ENCODE results near the gene ZNF277.

The ZNF277 gene

GRCh38 chr7:112174192-112174591 is 32.3 kb upstream of the ZNF277 start:
- no peaks in the 10 kb centered on the region for H3K36me3 ChIP-seq (ENCODE audit: control insufficient read depth in 4 of 4, insufficient read depth in 4 of 4, low read length in 3 of 4)
- H3K4me3 ChIP-seq (ENCODE audit: control insufficient read depth in 1 of 7, extremely low read depth in 1 of 7, insufficient read depth in 4 of 7, low read depth in 2 of 7, low read length in 6 of 7): no peak overlapping the region
- H3K9me3 ChIP-seq (ENCODE audit: control extremely low read depth in 1 of 5, control insufficient read depth in 4 of 5, insufficient read depth in 2 of 5, low read depth in 1 of 5, low read length in 4 of 5): no peaks in the 10 kb centered on the region
- H3K27ac ChIP-seq (ENCODE audit: insufficient read depth in 1 of 2, low read depth in 1 of 2, low read length in 2 of 2, poor library complexity in 1 of 2, severe bottlenecking in 2 of 2): no peak overlapping the region
- H3K4me1 ChIP-seq (ENCODE audit: control extremely low read depth in 1 of 4, control insufficient read depth in 4 of 4, insufficient read depth in 4 of 4, low read length in 3 of 4): no peaks in the 10 kb centered on the region
- DNase-seq: no peak
- no peaks in the 10 kb centered on the region for H3K27me3 ChIP-seq (replicated peaks in 2 of 5; ENCODE audit: control insufficient read depth in 4 of 5, insufficient read depth in 5 of 5, low read length in 4 of 5)
- 88% methylated on average over 2 of the region's 3 CpGs for WGBS (ENCODE audit: insufficient coverage)
- CTCF ChIA-PET: interaction anchor here (1.1 to 2.1 kb wide), 2 partner anchors 14 to 22 kb away, joined by 3 to 6 read pairs; no protein-coding TSS in a partner anchor
- POLR2A ChIA-PET: no interaction called here

DNA sequence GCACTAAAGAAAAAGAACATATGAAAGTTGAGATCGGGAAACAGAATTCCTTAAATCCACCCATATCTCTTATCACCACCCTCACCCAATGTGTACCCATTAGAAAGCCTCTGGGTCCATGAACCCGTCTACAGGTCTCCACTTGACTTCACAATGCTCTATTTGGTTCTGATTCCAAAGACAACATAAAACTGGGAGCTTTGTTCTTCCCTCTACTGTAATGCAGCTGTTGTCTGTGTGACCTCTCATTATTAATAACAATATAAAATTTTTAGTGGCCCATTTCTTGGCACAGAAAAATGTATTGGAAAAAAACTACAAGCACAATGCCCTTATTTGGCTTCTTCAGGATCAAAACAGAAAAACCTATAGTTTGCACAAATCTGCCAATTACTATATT is 30.3 kb upstream of the ZNF277 start:
- H3K36me3 ChIP-seq (ENCODE audit: control insufficient read depth in 4 of 4, insufficient read depth in 4 of 4, low read length in 3 of 4): no peaks in the 10 kb centered on the region
- no peak for DNase-seq
- no peak overlapping the region for H3K27ac ChIP-seq (ENCODE audit: insufficient read depth in 1 of 2, low read depth in 1 of 2, low read length in 2 of 2, poor library complexity in 1 of 2, severe bottlenecking in 2 of 2)
- CTCF ChIA-PET: interaction anchor here (1.3 kb wide), 1 partner anchor 8 kb away, joined by 4 read pairs; no protein-coding TSS in a partner anchor
- no peaks in the 10 kb centered on the region for H3K9me3 ChIP-seq (ENCODE audit: control extremely low read depth in 1 of 5, control insufficient read depth in 4 of 5, insufficient read depth in 2 of 5, low read depth in 1 of 5, low read length in 4 of 5)
- no peaks in the 10 kb centered on the region for H3K27me3 ChIP-seq (replicated peaks in 2 of 5; ENCODE audit: control insufficient read depth in 4 of 5, insufficient read depth in 5 of 5, low read length in 4 of 5)
- no peak overlapping the region for H3K4me3 ChIP-seq (ENCODE audit: control insufficient read depth in 1 of 7, extremely low read depth in 1 of 7, insufficient read depth in 4 of 7, low read depth in 2 of 7, low read length in 6 of 7)
- no peaks in the 10 kb centered on the region for H3K4me1 ChIP-seq (ENCODE audit: control extremely low read depth in 1 of 4, control insufficient read depth in 4 of 4, insufficient read depth in 4 of 4, low read length in 3 of 4)
- POLR2A ChIA-PET: no interaction called here
- 100% methylated on average over 2 of the region's 2 CpGs for WGBS (ENCODE audit: insufficient coverage)

GRCh38 chr7:112176693-112177415 is 29.6 kb upstream of the ZNF277 start:
- Histone ChIP-seq H3K27ac (ENCODE audit: insufficient read depth in 1 of 2, low read depth in 1 of 2, low read length in 2 of 2, poor library complexity in 1 of 2, severe bottlenecking in 2 of 2) (no peak overlapping the region), H3K36me3 (ENCODE audit: control insufficient read depth in 4 of 4, insufficient read depth in 4 of 4, low read length in 3 of 4) (no peaks in the 10 kb centered on the region), H3K9me3 (ENCODE audit: control extremely low read depth in 1 of 5, control insufficient read depth in 4 of 5, insufficient read depth in 2 of 5, low read depth in 1 of 5, low read length in 4 of 5) (no peaks in the 10 kb centered on the region), H3K4me1 (ENCODE audit: control extremely low read depth in 1 of 4, control insufficient read depth in 4 of 4, insufficient read depth in 4 of 4, low read length in 3 of 4) (no peaks in the 10 kb centered on the region), H3K27me3 (replicated peaks in 2 of 5; ENCODE audit: control insufficient read depth in 4 of 5, insufficient read depth in 5 of 5, low read length in 4 of 5) (no peaks in the 10 kb centered on the region), H3K4me3 (ENCODE audit: control insufficient read depth in 1 of 7, extremely low read depth in 1 of 7, insufficient read depth in 4 of 7, low read depth in 2 of 7, low read length in 6 of 7) (no peak overlapping the region)
- ChIA-PET POLR2A (no interaction called here), CTCF (interaction anchor here (1.3 kb wide), 1 partner anchor 9 kb away, joined by 4 read pairs; no protein-coding TSS in a partner anchor)
- WGBS (ENCODE audit: insufficient coverage): no CpG with 5 or more reads among the region's 5 CpGs
- no peak for DNase-seq

- Histone ChIP-seq H3K9me3 (ENCODE audit: control extremely low read depth in 1 of 5, control insufficient read depth in 4 of 5, insufficient read depth in 2 of 5, low read depth in 1 of 5, low read length in 4 of 5) (no peaks in the 10 kb centered on the region), H3K4me1 (ENCODE audit: control extremely low read depth in 1 of 4, control insufficient read depth in 4 of 4, insufficient read depth in 4 of 4, low read length in 3 of 4) (no peaks in the 10 kb centered on the region), H3K4me3 (ENCODE audit: control insufficient read depth in 1 of 7, extremely low read depth in 1 of 7, insufficient read depth in 4 of 7, low read depth in 2 of 7, low read length in 6 of 7) (no peak overlapping the region), H3K27me3 (replicated peaks in 2 of 5; ENCODE audit: control insufficient read depth in 4 of 5, insufficient read depth in 5 of 5, low read length in 4 of 5) (no peaks in the 10 kb centered on the region), H3K36me3 (ENCODE audit: control insufficient read depth in 4 of 4, insufficient read depth in 4 of 4, low read length in 3 of 4) (no peaks in the 10 kb centered on the region), H3K27ac (ENCODE audit: insufficient read depth in 1 of 2, low read depth in 1 of 2, low read length in 2 of 2, poor library complexity in 1 of 2, severe bottlenecking in 2 of 2) (no peak overlapping the region)
- POLR2A ChIA-PET: no interaction called here
- CTCF ChIA-PET: no interaction called here
- 100% methylated on average over 1 of the region's 4 CpGs for WGBS (ENCODE audit: insufficient coverage)
- DNase-seq: no peak
Observed at GRCh38 chr7:112180223-112180622, 26.3 kb upstream of the ZNF277 start.

GRCh38 chr7:112182749-112183148 is 23.7 kb upstream of the ZNF277 start:
- Histone ChIP-seq H3K9me3 (ENCODE audit: control extremely low read depth in 1 of 5, control insufficient read depth in 4 of 5, insufficient read depth in 2 of 5, low read depth in 1 of 5, low read length in 4 of 5) (no peaks in the 10 kb centered on the region), H3K4me3 (ENCODE audit: control insufficient read depth in 1 of 7, extremely low read depth in 1 of 7, insufficient read depth in 4 of 7, low read depth in 2 of 7, low read length in 6 of 7) (no peak overlapping the region), H3K27ac (ENCODE audit: insufficient read depth in 1 of 2, low read depth in 1 of 2, low read length in 2 of 2, poor library complexity in 1 of 2, severe bottlenecking in 2 of 2) (no peak overlapping the region), H3K4me1 (ENCODE audit: control extremely low read depth in 1 of 4, control insufficient read depth in 4 of 4, insufficient read depth in 4 of 4, low read length in 3 of 4) (no peaks in the 10 kb centered on the region), H3K27me3 (replicated peaks in 2 of 5; ENCODE audit: control insufficient read depth in 4 of 5, insufficient read depth in 5 of 5, low read length in 4 of 5) (no peaks in the 10 kb centered on the region), H3K36me3 (ENCODE audit: control insufficient read depth in 4 of 4, insufficient read depth in 4 of 4, low read length in 3 of 4) (no peaks in the 10 kb centered on the region)
- WGBS (ENCODE audit: insufficient coverage): 92% methylated on average over 4 of the region's 5 CpGs
- no peak for DNase-seq
- ChIA-PET POLR2A (no interaction called here), CTCF (interaction anchor here (1.0 kb wide), 1 partner anchor 102 kb away, joined by 3 read pairs; no protein-coding TSS in a partner anchor)

- DNase-seq: no peak
- CTCF ChIA-PET: no interaction called here
- no peak overlapping the region for H3K4me3 ChIP-seq (ENCODE audit: control insufficient read depth in 1 of 7, extremely low read depth in 1 of 7, insufficient read depth in 4 of 7, low read depth in 2 of 7, low read length in 6 of 7)
- H3K27ac ChIP-seq (ENCODE audit: insufficient read depth in 1 of 2, low read depth in 1 of 2, low read length in 2 of 2, poor library complexity in 1 of 2, severe bottlenecking in 2 of 2): no peak overlapping the region
- no peaks in the 10 kb centered on the region for H3K4me1 ChIP-seq (ENCODE audit: control extremely low read depth in 1 of 4, control insufficient read depth in 4 of 4, insufficient read depth in 4 of 4, low read length in 3 of 4)
- no peaks in the 10 kb centered on the region for H3K36me3 ChIP-seq (ENCODE audit: control insufficient read depth in 4 of 4, insufficient read depth in 4 of 4, low read length in 3 of 4)
- no peaks in the 10 kb centered on the region for H3K9me3 ChIP-seq (ENCODE audit: control extremely low read depth in 1 of 5, control insufficient read depth in 4 of 5, insufficient read depth in 2 of 5, low read depth in 1 of 5, low read length in 4 of 5)
- POLR2A ChIA-PET: no interaction called here
- WGBS (ENCODE audit: insufficient coverage): no CpG with 5 or more reads among the region's 1 CpG
- no peaks in the 10 kb centered on the region for H3K27me3 ChIP-seq (replicated peaks in 2 of 5; ENCODE audit: control insufficient read depth in 4 of 5, insufficient read depth in 5 of 5, low read length in 4 of 5)
Observed at GRCh38 chr7:112183266-112183665, 23.2 kb upstream of the ZNF277 start.

GRCh38 chr7:112184455-112184854 is 22.0 kb upstream of the ZNF277 start:
- no peak overlapping the region for H3K27ac ChIP-seq (ENCODE audit: insufficient read depth in 1 of 2, low read depth in 1 of 2, low read length in 2 of 2, poor library complexity in 1 of 2, severe bottlenecking in 2 of 2)
- no peaks in the 10 kb centered on the region for H3K27me3 ChIP-seq (replicated peaks in 2 of 5; ENCODE audit: control insufficient read depth in 4 of 5, insufficient read depth in 5 of 5, low read length in 4 of 5)
- WGBS (ENCODE audit: insufficient coverage): 100% methylated on average over 2 of the region's 2 CpGs
- H3K36me3 ChIP-seq (ENCODE audit: control insufficient read depth in 4 of 4, insufficient read depth in 4 of 4, low read length in 3 of 4): no peaks in the 10 kb centered on the region
- ChIA-PET POLR2A (interaction anchor here (0.8 kb wide), 1 partner anchor 16 kb away, joined by 3 read pairs; no protein-coding TSS in a partner anchor), CTCF (no interaction called here)
- H3K4me3 ChIP-seq (ENCODE audit: control insufficient read depth in 1 of 7, extremely low read depth in 1 of 7, insufficient read depth in 4 of 7, low read depth in 2 of 7, low read length in 6 of 7): no peak overlapping the region
- no peaks in the 10 kb centered on the region for H3K4me1 ChIP-seq (ENCODE audit: control extremely low read depth in 1 of 4, control insufficient read depth in 4 of 4, insufficient read depth in 4 of 4, low read length in 3 of 4)
- DNase-seq: no peak
- H3K9me3 ChIP-seq (ENCODE audit: control extremely low read depth in 1 of 5, control insufficient read depth in 4 of 5, insufficient read depth in 2 of 5, low read depth in 1 of 5, low read length in 4 of 5): no peaks in the 10 kb centered on the region

Measured in common myeloid progenitor, CD34-positive (primary cell).